Ishikawa (cell line): ENCODE results near the gene PNMA8A.

Source experiments
- CEBPB ChIP-seq: IDR thresholded peaks from 2 replicates; pipeline ENCODE4 v1.6.1; 2012
- EP300 ChIP-seq: IDR thresholded peaks from 2 replicates; pipeline ENCODE4 v1.6.1; 2012; ENCODE audit warnings: borderline replicate concordance
- USF1 ChIP-seq: IDR thresholded peaks from 2 replicates; pipeline ENCODE4 v1.6.1; 2012
- ZBTB7A ChIP-seq: IDR thresholded peaks from 2 replicates; pipeline ENCODE4 v1.6.1; 2012; ENCODE audit warnings: low read depth

- TF ChIP-seq CEBPB (no peak), ZBTB7A (no peak), USF1 (no peak), EP300 (no peak)
Observed at GRCh38 chr19:46456930-46457329, 14.4 kb downstream of the PNMA8A start.
